GM19468 (cell line): ENCODE measurements around the gene TLR8.
"Not testable (repeated sequence)": the region's sequence is repeated elsewhere in the genome, so short reads cannot be mapped to it uniquely, and the experiment has no call there.

Source experiments
- ATAC-seq: cut with Tn5 transposase; IDR thresholded peaks from one replicate; pipeline ENCODE4 v1.9.1; 2021; ENCODE audit warnings: mild to moderate bottlenecking, moderate library complexity, moderate number of reproducible peaks; ENCODE audit not compliant: unreplicated experiment; ENCODE audit errors: extremely low read depth

The TLR8 gene

DNA sequence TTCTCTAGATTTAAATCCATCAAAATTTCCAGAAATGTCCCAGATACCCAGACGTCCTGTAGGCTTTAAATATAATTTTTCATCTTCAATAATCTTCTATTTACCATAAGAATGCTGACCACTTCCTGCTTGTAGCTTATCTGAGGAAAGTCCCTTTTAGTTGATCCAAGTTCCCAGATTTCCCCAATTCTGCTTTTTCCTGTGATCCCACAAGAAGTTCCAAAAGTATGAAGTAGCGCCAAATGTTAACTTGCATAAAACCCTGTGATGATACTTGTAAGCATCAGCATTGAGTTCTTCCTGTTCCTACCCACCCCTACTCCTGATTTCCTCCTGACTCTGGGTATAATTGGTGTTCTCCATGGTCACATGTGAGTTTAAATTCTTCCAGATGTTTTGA, 10.6 kb upstream of the TLR8 start:
- no peak for ATAC-seq

DNA sequence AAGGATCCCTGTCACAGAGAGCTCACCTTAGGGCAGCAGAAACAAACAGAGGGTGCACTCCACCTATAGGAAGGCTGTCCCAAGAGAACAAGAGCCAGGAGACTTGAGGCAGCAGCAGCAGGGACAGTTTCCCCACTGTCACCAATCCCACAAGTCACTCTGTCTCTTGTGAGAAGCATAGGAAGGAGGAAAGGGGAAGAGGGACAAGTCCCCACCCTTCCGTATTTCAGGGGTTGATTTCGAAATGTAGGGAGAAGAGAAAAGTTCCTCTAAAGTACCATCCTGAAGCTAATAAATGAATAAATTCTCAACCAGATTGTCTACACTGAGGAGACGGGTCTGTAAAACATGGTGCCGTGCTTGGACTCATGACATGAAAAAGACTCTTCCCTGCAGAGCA, 9.5 kb upstream of the TLR8 start:
- no peak for ATAC-seq

DNA sequence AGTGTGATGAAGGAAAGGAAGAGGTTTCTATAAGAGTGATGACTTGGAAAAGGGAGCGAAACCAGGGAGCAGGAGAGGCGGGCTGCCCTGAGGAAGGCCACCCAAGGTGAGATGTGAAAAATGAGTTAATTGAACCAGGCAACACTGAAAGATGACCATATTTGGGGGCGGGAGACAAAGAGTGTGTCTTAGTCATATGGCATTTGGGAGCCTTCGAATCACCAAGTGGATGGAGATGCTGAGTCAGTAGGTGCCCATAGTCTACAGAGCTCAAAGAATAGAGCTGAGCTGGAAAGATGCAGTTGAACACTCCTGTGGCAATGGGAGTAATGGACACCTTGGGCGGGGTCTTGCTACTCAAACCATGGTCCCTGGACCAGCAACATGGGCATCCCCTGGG, 8.3 kb upstream of the TLR8 start:
- no peak for ATAC-seq

DNA sequence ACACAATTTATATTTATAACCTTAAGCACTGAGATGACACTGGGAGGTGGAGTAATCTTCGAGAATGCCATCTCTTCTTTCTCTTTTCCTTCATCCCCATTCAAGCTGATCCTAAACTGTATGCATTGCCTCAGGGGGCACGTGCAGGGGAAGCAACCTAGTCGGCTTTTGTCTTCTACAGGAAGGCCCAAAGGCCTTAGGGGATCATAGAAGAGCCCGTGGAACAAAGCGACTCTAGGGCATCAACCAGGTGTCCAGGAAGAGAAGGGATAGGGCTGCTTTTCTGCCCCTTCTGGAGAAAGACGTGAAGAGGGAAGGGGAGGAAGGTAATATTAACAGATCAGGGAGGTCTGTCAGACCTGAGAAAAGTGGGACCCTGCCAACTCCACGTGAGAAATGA, 6.9 kb upstream of the TLR8 start:
- ATAC-seq: no peak

DNA sequence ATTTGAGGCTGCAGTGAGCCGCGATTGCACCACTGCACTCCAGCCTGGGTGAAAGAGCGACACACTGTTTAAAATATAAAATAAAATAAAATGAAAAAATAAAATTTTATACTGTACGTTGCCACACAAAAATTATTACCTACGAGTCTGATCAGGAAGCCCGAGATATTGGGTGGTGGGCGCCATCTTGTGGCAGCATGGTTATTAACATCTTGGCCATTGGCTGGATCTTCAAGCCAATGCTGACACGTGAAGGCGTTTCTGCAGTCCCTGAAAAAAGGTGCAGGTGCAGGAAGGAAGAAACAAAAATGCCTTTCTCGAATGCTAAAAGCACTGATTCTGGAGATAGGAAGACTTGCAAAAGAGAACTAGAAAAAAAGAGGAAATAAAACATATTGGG, 4.9 kb upstream of the TLR8 start:
- ATAC-seq: no peak

DNA sequence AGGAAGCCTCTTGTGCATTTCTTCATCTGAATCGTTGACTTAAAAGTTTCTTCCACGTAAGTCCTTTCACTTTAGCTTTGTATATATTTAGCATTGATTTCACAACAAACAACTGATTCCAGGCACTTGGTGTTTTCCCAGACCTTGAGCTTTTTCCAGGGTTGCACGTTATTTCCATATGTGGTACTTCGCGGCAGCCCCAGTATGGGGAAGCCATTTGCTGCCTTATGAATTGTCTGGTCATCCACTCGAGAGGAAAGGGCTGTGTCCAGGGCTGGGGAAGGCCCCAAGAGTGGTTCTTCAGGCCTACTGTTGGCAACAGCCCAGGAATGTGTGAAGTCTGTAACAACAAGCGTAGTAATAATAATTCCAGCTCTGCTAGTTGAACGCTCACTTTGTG, 2.8 kb upstream of the TLR8 start:
- ATAC-seq: no peak

DNA sequence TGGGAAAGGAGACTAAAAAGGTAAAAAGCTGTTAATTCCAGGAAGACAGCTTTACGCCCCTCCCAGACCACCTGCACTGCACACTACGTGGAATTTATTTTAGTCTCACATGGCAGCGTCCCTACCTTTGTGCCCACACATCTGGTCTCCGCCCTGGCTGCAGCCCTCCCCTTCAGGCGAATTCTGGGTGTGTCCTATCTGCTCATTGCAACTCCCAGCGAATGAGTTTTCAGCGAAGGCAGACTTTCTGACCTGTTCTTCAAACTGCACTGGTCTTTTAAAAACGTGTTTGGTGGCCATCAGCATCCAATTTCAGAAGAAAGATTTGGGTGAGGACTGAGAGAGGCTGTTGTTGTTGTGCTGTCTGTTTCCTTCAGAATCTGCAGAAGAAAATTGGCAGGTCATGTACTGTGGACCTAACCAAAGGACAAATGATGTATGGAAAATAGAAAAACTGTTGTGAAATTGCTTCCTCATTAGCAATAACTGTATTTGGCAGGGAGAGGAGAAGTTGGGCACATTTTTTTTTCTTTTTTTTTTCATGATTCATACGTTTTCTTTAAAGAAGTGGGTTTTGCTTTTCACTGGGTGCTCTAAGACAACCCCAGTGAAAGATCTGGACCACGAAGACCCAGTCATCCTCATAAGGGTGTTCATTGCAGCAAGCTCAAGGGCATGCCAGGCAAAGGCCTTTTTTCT, 4.2 kb downstream of the TLR8 start:
- ATAC-seq: no peak

DNA sequence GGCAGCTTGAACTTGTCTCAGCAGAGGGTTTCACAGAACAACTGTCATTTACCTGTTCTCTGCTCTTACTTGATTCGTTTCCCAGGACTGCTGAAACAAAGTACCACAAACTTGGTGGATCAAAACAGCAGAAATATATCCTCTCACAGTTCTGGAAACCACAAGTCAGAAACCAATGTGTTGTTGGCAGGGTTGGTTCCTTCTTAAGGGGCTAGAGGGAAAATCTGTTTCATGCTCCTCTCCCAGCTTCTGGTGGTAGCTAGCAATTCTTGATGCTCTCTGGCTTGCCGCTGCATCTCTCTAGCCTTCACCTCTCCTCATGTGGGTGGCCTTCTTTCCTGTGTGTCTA, 4.7 kb downstream of the TLR8 start:
- ATAC-seq: no peak

DNA sequence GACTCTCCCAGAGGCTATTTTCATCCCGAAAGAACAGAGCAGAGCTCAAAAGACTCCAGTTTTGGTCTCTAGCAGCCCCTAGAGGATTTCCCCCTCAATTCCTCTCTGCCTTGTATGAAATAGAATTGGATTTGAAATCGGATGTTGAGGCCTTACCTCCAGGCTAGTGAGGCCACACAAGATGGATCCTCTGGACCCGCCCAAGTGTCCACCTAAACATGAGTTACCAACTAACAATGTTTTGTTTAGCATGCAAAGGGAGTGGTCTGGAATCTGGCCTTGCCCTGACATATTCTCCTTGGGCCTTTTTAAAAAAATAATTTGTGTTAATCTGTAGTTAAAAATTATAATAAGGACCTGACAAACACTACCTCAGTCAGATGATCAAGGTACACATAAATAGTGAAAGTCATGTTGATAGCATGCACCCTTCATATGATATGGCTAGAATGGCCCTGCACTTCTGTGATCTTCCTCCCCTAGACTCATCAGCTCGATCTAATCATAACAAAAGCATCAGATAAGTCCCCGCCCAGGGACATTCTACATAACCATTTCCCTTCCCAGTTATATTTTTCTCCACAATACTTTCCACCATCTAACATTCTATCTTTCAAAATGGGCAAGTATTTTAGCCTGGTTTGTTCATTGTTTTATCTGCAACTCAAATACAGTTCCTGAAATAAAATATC, 6.5 kb downstream of the TLR8 start:
- no peak for ATAC-seq

DNA sequence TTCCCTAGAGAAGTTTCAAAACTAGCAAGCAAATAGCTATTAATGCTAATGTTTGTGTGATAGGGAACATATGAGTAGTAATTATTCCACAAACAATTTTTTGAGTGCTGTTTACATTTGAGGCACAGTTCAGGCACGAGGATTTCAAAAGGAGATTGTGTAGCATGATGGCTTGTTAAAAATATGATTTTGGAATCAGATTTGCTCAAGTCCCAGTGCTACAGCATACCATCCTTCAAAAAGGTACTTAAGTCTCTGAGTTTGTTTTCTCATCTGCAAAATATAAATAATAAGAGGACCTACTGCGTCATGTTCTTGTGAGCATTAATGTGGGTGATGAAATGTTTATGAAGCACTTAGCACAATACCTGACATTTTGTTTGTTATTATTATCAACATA, 11.3 kb downstream of the TLR8 start:
- no peak for ATAC-seq

DNA sequence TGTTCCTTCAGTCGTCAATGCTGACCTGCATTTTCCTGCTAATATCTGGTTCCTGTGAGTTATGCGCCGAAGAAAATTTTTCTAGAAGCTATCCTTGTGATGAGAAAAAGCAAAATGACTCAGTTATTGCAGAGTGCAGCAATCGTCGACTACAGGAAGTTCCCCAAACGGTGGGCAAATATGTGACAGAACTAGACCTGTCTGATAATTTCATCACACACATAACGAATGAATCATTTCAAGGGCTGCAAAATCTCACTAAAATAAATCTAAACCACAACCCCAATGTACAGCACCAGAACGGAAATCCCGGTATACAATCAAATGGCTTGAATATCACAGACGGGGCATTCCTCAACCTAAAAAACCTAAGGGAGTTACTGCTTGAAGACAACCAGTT, 12.6 kb downstream of the TLR8 start:
- no peak for ATAC-seq

DNA sequence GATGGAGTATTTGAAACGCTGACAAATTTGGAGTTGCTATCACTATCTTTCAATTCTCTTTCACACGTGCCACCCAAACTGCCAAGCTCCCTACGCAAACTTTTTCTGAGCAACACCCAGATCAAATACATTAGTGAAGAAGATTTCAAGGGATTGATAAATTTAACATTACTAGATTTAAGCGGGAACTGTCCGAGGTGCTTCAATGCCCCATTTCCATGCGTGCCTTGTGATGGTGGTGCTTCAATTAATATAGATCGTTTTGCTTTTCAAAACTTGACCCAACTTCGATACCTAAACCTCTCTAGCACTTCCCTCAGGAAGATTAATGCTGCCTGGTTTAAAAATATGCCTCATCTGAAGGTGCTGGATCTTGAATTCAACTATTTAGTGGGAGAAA, 13.2 kb downstream of the TLR8 start:
- ATAC-seq: no peak

DNA sequence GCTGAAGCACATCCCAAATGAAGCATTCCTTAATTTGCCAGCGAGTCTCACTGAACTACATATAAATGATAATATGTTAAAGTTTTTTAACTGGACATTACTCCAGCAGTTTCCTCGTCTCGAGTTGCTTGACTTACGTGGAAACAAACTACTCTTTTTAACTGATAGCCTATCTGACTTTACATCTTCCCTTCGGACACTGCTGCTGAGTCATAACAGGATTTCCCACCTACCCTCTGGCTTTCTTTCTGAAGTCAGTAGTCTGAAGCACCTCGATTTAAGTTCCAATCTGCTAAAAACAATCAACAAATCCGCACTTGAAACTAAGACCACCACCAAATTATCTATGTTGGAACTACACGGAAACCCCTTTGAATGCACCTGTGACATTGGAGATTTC, 14.6 kb downstream of the TLR8 start:
- no peak for ATAC-seq

DNA sequence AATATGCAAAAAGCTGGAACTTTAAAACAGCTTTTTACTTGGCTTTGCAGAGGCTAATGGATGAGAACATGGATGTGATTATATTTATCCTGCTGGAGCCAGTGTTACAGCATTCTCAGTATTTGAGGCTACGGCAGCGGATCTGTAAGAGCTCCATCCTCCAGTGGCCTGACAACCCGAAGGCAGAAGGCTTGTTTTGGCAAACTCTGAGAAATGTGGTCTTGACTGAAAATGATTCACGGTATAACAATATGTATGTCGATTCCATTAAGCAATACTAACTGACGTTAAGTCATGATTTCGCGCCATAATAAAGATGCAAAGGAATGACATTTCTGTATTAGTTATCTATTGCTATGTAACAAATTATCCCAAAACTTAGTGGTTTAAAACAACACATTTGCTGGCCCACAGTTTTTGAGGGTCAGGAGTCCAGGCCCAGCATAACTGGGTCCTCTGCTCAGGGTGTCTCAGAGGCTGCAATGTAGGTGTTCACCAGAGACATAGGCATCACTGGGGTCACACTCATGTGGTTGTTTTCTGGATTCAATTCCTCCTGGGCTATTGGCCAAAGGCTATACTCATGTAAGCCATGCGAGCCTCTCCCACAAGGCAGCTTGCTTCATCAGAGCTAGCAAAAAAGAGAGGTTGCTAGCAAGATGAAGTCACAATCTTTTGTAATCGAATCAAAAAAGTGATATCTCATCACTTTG, 15.6 kb downstream of the TLR8 start:
- no peak for ATAC-seq

DNA sequence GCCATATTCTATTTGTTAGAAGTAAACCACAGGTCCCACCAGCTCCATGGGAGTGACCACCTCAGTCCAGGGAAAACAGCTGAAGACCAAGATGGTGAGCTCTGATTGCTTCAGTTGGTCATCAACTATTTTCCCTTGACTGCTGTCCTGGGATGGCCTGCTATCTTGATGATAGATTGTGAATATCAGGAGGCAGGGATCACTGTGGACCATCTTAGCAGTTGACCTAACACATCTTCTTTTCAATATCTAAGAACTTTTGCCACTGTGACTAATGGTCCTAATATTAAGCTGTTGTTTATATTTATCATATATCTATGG, 16.1 kb downstream of the TLR8 start:
- no peak for ATAC-seq

DNA sequence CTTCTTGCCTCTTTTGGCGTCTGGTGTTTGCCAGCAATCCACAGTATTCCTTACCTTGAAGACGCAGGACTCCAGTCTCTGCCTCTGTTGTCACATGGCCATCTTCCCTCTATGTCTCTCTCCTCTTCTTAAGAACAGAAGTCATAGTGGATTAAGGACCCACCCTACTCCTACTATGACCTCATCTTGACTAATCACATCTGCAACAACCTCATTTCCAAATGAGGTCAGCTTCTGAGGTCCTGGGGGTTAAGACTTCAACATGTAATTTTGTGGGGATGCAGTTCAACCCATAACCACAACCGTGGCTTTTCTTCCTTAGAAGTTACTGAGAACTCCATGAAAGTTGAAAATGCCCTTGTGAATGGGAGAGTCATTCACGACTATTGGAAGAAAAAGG, 23.3 kb downstream of the TLR8 start:
- no peak for ATAC-seq

DNA sequence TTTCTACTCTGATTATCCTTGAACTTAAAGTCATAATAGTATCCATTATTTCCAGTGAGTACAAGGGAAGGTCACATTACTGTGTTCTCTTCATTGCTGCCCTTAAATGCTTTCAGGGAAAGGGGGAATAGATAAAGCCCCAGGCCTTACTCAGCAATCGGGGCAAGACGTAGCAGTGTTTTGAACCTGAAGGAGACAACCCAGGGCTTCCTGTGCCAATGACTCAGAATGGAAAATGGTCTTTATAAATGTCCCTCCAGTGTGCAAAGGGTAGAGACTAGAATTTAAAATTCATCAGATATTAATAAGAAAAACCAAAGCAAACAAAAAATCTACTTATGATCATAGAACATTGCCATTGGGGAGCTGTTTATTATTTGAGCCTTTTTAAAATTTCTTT, 23.7 kb downstream of the TLR8 start:
- ATAC-seq: no peak

DNA sequence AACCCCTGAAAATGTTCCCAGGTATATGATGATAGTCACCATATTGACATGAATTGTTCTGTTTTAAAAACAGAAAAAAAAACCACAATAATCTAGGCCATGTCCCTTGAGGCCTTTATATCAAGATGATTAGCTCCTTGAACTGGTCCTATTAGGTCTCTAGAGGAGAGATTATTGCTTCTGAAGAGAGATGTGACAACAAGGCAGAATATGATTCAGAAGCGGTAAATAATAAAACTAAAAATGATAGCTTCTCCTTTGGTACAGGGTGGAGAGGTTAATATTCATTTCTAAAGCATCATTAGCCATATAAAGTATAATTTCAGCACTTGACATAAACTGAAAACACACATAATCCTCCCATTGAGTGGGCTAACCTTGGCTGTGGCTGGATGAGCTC, 25.8 kb downstream of the TLR8 start:
- no peak for ATAC-seq

DNA sequence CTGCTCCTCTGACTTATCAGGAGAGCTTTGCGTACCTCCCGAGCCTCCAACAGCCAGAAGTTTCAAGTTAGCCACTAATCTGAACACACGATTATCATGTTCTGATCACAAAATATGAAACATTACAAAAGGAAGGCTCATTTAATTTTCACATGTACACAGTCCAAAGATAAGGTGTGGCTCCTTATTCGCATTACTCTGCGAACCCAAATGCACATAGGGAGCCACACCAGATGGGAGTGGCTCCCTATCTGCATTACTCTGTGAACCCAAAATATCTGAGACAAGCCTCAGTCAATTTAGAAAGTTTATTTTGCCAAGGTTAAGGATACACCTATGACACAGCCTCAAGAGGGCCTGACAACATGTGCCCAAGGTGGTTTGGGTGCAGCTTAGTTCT, 28.4 kb downstream of the TLR8 start:
- no peak for ATAC-seq

DNA sequence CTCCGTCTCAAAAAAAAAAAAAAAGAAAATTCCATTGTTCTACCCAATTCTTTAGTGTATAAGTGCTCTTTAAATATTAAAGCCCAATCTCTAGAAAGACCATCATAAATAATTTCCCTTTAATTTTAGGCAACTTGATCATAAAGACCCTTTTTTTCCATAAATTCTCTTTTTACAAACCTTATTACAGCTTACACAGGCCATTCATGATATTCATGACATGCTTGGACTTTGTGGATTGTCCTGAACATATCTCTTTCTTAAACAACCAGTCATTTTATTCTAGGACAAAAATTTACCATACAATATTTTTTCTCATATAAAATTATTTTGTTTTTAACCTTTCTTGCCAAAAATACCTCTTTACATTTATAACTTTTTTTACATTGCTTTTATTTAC, 30.5 kb downstream of the TLR8 start:
- no peak for ATAC-seq

DNA sequence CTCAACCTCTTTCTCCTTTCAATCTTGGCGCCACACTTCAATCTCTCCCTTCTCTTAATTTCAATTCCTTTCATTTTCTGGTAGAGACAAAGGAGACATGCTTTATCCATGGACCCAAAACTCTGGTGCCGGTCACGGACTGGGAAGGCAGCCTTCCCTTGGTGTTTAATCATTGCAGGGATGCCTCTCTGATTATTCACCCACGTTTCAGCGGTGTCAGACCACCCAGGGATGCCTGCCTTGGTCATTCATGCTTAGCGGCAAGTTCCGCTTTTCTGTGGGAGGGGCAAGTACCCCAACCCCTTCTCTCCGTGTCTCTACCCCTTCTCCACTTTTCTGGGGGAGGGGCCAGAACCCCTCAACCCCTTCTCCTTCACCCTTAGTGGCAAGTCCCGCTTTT, 34.1 kb downstream of the TLR8 start:
- not testable (repeated sequence) for ATAC-seq

DNA sequence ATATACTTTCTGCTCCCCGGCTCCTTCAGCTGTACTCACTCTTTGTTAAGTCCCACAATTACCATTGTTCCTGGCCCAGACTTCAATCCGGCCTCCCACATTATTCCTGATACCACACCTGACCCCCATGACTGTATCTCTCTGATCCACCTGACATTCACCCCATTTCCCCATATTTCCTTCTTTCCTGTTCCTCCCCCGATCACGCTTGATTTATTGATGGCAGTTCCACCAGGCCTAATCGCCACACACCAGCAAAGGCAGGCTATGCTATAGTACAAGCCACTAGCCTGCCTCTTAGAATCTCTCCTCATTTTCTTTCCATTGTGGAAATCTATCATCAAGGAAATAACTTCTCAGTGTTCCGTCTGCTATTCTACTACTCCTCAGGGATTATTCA, 37.2 kb downstream of the TLR8 start:
- ATAC-seq: not testable (repeated sequence)
